ENCODE measurements around the gene FAM167B.
"Not testable (repeated sequence)": the region's sequence is repeated elsewhere in the genome, so short reads cannot be mapped to it uniquely, and the experiment has no call there.

The FAM167B gene

GRCh38 chr1:32224285-32224684 is 22.7 kb upstream of the FAM167B start:
- DNase-seq, result no peak

DNA sequence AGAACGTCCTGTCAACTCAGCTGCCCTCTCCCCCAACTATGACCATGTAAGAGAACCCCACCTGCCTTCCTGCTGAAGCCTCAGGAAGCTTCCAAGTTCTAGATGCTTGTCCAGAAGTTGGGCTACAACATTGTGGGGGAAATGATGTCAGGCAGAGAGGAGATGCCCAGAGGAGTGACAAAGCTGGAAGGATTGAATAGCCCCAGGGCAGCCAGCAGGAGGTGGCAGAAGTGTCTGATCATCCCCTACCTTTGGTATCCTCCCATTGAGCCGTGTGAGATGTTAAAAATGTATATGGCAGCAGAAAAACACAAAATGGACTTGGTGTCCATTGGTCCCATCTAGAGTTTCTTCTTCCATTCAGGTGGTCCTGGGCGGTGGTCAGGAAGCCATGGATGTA is 18.3 kb upstream of the FAM167B start:
- DNase-seq, result no peak

DNA sequence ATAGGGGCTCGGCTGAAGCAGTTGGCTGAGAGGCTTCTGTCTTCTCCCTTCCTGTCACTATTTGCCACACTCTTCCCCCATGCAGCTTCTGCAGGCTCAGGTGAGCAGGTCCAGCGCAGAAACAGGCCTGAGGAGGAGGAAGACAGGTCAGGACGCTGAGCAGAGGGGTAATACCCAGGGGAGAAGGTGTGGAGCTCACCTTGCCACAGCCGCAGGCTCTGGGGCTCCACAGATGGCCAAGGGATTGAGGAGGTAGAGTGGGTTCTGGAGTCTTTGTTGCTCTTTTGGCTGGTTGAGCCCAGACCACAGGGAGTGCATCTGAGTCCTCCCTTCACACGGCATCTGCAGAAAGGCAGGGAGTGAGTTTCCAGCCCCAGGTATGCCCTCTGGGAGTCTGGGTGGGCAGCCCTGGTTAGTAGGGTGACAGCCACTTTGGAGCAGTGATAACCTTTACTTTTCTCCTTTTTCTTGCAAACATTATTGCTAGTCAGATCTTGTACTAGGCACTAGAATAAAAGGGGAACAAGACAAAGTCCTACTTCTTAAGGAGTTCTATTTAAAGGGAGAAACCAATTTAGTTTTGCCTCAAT is 15.1 kb upstream of the FAM167B start:
- DNase-seq, result no peak

GRCh38 chr1:32232558-32233304 is 14.3 kb upstream of the FAM167B start:
- DNase-seq, result peak; percentile 34

DNA sequence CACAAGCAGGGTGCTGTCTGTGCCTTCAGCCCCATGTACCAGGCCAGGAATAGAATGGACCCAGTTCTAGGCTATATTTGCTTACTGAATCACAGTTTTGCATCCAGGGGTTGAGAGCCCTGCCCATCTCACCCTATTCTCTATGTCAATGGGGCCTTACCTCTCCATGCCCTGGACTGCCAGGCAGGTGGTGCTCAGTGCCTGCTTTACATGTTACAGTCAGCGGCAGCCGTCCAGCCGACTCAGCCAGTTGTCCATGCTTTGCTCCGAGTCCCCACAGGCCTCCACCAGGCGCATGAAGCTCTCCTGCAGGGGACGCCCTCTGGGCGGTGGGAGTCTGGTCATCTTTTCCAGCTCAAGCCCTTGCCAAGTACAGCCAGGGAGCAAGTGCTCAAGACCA is 12.2 kb upstream of the FAM167B start:
- no peak for DNase-seq

- peak; percentile 79 for DNase-seq
Measured at GRCh38 chr1:32239337-32239736, 7.7 kb upstream of the FAM167B start.

GRCh38 chr1:32239790-32240139 is 7.3 kb upstream of the FAM167B start:
- peak; percentile 61 for DNase-seq

DNA sequence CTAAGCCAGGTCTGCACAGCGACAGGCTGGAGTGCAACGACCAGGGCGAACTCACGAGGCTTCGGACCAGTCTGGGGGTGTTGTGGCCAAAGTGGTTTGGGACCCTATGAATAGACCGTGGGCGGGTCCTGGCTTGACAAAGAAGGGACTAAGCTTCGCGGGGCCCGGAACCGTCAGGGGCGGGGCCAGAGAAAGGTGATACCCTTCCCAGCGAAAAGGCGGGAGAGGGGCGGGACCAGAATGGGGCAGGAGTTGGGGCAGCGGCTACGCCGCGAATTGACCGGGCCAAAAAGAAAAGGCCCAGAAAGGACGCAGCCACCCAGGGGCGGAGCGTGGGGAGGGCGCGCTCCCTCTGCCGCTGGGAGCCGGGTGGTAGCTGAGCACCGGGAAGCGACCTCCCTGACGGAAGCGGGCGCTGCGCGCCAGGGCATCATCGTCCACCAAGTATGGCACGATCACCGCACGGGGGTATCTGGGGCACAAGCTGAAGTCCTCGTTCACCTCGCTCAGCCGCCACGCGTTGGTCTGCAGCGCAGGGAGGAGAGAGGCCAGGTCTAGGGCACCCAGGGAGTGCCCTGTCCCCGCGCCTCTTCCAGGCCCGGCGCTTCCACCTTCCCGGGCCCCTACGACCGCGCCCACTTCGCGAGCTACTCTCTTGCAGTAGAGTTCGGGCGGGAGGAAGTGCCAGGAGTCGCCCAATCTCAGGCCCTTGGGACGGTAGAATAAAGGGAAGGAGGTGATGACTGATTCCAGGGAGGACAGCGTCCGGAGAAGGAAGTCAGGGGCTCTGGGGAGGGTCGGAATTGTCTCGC is 6.7 kb upstream of the FAM167B start:
- peak; percentile 70 for DNase-seq

DNA sequence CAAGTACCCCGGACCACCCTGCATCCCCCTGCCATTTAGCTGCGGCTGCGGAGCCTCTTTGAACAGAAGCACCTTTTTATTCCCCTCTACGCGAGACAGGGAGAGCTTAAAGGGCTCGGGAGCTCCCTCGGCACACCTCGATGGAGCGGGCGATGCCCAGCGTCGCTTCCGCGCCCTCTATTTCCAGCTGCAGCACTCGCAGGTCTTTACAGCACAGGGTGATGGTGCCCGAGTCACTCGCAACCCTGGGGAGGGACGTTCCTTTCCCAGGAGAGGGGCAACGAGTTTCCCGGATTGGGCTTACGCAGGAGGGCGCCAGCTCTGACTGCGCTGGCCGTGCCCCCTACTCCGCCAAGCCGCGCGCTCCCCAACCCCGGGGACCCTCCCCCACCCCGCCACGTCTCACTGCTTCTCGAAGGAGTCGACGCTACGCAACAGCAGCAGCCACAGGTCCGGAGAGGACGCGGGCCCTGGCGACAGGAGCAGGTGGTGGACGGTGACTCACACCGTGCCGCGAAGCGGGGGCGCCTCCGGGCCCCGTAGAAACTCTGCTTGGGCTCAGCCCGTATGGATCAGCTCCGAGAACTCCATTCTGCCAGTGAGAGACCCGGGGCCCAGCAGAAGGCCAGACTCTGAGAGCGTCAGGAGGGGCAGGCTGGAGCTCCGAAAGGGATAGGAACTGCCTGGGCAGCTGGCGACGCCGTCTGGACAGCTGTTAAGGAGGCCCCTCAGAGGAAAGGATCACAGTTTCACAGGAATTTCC is 5.8 kb upstream of the FAM167B start:
- DNase-seq, result peak; percentile 26

DNA sequence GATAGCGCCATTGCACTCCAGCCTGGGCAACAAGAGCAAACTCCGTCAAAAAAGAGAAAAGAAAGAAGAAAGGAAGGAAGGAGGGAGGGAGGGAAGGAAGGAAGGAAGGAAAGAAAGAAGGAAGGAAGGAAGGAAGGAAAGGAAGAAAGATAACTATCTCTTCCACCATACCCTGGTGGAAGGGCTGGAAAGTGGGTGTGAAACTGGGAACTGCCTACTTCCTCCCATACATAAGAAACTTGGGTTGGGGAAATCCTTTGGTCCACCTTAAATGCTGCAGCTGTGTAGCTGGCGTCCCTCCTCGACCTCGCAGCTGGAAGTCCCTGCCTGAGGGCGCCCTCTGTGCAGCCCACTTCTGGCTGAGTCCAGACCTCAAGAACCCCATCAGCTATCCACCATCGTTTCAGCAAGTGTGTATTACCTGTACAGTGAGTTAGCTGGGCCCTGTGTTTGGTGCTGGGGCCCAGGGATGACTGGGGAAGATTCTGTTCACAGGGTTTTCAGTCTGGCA is 4.6 kb upstream of the FAM167B start:
- no peak for DNase-seq

GRCh38 chr1:32247452-32247851 is 430 bp downstream of the FAM167B start:
- DNase-seq, result no peak

GRCh38 chr1:32247983-32248889 is 1.2 kb downstream of the FAM167B start:
- DNase-seq, result peak; percentile 71

DNA sequence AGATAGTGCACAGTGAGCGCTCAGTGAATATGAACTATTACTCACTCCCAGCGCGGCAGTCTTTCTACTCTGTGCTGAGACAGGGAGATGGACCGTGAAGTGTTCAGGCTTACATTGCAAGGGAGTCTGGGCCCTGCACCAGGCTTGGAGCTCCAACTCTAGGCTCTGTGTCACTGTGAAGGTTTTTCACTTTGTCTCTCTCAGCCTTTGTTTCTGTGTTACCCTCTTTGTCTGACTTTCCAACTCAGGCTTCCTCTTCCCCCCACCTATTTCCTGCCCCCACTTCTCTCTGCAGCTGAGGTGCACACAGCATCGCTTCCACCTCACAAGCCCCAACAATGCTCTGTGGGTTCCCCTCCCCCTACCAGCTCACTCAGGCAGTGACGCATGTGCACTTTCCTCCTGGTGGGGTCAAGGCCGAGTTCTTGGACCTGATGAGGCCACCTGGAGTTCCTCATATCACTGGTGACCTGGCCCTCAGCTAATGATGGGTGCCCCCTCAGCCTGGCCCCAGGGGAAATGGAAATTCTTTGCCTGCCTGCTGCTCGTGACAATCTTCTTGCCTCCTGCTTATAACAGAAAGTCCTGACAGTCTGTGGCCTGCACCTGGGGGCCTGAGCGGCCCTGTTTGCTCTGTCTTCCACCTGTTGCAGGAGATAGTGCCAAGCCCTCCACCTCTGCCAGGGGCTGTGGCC is 3.0 kb downstream of the FAM167B start:
- no peak for DNase-seq

DNA sequence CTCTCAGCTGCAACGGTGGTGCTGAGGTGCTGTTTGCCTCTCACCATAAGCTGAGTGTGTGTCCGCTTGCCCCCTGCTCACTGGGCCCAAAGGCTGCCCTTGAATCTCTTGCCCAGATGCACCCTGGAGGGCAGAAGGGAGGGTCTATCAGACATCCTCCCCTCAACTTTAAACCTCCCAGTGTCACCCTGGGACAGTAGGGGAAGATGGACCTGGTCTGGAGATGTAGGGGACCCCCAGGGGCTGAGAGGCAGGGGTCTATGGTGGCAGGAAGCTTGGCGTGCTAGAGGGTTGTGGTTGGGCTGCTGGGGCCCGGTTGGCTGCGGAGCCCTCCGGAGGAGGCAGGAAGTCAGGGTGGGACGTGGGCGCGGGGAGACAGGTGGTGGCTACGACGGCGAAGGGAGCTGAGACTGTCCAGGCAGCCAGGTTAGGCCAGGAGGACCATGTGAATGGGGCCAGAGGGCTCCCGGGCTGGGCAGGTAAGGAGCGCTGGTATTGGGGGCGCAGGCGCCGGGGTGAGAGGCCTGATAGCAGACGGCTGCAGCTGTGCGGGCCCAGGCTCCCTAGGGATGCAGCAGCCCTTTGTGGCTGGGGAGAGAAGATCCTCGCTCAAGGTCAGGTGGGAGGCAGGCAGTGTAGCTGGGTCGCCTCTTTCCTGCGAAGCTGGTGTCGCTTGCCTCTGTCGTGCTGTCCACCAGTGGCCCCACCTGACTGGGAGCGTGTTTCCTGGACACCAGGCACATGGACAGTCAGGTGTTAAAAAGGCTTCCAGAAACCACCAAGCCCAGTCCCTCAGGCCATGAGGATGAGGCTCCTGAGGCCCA is 4.1 kb downstream of the FAM167B start, which contains the start of gene LCK:
Gene LCK, plus strand, starts transcription at position 373 of the 824 bp plus-strand sequence. CDS start 23,065 bp downstream, outside the sequence.
- DNase-seq, result no peak

DNA sequence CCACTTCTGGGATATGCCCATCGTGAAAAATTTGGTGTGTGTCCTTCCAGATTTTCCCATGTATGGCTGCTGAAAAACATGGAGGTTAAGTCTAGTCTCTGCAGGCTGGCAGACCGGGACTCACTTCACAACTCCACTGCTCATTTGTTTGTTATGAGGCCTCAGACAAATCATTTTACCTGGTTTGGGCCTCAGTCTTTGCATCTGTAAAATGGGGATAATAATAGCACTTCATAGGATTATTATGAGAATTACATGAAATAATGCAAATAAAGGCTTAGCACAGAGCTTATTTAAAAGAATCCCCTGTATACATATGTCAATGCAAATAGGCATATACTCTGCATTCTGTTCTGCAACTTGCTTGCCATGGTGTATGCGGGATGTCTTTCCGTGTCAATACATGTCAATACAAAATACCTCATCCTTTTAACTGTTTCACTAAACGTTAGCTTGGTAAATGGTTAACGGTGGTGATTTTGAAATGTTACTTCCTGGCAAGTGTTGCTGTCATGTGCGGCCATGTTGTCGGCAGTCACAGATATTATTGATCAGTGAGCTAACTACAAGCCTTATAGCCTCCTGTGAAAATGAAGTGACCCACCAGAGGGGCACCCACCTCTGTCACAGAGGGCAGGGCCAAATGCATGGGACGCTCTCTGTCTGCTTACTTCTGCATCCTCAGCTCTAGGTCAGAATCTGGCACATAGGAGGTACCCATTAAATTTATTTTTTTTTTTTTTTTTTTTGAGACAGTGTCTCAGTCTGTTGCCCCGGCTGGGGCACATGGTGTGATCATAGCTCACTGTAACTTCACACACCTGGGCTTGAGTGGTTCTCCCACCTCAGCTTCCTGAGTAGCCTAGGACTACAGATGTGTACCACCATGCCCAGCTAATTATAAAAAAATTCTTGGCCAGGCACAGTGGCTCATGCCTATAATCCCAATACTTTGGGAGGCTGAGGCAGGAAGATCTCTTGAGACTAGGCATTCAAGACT is 8.3 kb downstream of the FAM167B start:
- DNase-seq, result no peak

DNA sequence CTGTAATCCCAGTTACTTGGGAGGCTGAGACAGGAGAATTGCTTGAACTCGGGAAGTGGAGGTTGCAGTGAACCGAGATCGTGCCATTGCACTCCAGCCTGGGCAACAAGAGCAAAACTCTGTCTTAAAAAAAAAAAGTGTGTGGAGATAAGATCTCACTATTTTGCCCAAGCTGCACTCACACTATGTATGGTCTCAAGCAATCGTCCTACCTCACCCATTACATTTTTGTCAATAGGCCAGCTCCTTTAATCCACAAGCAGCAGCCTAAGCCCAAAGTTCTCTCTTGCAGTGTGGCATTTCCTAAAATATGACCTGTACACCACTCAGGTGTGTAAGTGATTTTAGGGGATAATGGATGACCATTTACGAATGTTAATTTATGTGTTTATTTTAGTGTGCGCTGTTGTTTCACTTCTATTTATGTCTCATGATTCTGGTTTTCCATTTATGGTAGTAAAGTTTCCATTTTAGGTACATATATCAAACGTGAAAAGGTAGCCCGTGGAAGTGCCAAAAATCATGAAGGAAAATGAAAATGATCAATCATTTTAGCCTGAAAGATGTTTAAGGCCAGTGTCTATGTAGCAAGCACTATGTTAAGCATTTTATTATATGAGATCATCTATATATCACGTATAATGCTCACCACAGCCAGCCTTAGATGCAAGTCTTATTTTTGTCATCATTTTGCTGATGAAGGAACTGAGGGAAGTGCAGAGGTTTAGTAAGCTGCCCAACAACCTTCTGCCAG is 9.6 kb downstream of the FAM167B start:
- DNase-seq, result no peak

GRCh38 chr1:32257227-32257508 is 10.1 kb downstream of the FAM167B start:
- no peak for DNase-seq

GRCh38 chr1:32263236-32263593 is 16.2 kb downstream of the FAM167B start:
- not testable (repeated sequence) for DNase-seq

Measured in NCI-H2171 (cell line).